Mammary epithelial cell (primary cell): Measurements from ENCODE around the gene MGST2.

Source experiments
- EZH2 ChIP-seq: IDR thresholded peaks from 2 replicates; pipeline ENCODE4 v1.6.1; 2012; ENCODE audit warnings: low read length, inconsistent platforms, borderline replicate concordance
- TF ChIP-seq, protein P1 (sequence below), 2 donors: IDR thresholded peaks in 1 of 2; conservative IDR thresholded peaks in 1 of 2; 2 replicates each; pipeline ENCODE4 v1.5.1; 2011 to 2012; ENCODE audit warnings: inconsistent platforms in 2 of 2, low read length in 2 of 2, mild to moderate bottlenecking in 2 of 2, control low read depth in 1 of 2, low read depth in 1 of 2; ENCODE audit not compliant: insufficient read depth in 1 of 2; ENCODE audit errors: extremely low read depth in 1 of 2

GRCh38 chr4:139635966-139636365, 29.7 kb upstream of the MGST2 start:
- TF ChIP-seq, protein P1, sequence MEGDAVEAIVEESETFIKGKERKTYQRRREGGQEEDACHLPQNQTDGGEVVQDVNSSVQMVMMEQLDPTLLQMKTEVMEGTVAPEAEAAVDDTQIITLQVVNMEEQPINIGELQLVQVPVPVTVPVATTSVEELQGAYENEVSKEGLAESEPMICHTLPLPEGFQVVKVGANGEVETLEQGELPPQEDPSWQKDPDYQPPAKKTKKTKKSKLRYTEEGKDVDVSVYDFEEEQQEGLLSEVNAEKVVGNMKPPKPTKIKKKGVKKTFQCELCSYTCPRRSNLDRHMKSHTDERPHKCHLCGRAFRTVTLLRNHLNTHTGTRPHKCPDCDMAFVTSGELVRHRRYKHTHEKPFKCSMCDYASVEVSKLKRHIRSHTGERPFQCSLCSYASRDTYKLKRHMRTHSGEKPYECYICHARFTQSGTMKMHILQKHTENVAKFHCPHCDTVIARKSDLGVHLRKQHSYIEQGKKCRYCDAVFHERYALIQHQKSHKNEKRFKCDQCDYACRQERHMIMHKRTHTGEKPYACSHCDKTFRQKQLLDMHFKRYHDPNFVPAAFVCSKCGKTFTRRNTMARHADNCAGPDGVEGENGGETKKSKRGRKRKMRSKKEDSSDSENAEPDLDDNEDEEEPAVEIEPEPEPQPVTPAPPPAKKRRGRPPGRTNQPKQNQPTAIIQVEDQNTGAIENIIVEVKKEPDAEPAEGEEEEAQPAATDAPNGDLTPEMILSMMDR (conservative IDR thresholded peaks at IDR 0.05 in 1 of 2, IDR thresholded peaks at IDR 0.05 in 1 of 2; ENCODE audit: extremely low read depth in 1 of 2, insufficient read depth in 1 of 2, low read depth in 1 of 2, low read length in 2 of 2): no peak
- no peak for TF ChIP-seq EZH2
